NAMALWA (cell line): ENCODE results near the gene SPCS2.
A peak's percentile ranks its signal among the peaks of the same experiment; 100 is the strongest.

Experiments
- DNase-seq: peaks from one replicate; pipeline ENCODE4 v3.0.0-alpha.2; 2015; ENCODE audit warnings: low spot score

Gene SPCS2

DNA sequence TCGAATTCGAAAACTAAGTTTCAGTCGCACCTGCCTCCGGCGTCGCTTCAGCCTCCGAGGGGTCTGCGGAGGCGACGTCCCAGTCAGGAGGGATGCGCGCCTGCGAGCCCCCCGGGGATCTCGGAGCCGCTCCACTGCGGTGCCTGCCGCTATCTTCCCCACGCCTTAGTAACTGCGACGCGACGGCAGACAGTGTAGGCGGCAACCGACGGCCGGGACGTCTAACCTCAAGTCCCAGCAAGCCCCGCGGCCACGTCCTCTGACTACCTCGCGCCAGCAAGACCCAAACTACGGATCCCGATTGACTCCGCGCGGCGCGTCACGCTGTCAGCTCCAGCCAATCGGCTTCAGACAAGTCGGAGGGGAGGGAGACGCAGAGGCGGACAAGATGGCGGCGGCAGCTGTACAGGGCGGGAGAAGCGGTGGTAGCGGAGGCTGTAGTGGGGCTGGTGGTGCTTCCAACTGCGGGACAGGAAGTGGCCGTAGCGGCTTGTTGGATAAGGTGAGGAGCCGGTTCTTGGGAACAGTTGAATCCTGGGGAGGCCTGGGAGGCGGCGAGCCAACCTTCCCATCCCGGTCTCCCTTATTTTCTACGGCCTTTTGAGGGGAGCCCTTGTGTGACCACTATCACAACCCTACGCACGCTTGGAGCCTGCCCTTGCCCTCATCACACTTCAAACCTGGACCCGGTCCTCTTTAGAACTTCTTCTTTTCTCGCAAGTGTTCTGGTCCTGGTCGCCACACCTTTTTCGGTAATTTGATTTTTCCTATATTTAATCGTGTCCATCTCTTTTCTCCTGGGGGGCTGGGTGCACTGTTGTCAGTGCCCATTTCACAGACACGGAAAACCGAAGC, at the start of gene SPCS2, which contains the start of gene XRRA1:
Gene SPCS2 (plus strand): TSS at position 369 of the 855 bp plus-strand sequence. CDS start 20 bp downstream, at position 389.
Gene XRRA1 (minus strand): TSS at position 194 of the 855 bp plus-strand sequence. CDS start 8,213 bp downstream, outside the sequence.
- peak; percentile 99 for DNase-seq

DNA sequence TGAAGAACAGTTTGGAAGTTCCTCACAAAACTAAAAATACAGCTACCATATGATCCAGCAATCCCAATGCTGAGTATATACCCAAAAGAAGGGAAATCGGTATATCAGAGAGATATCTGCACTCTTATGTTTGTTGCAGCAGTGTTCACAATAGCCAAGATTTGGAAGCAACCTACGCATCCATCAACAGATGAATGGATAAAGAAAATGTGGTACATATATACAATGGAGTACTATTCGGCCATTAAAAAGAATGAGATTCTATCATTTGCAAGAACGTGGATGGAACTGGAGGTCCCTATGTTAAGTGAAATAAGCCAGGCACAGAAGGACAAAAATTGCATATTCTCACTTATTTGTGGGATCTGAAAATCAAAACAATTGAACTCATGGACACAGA, 46.7 kb upstream of the SPCS2 start:
- no peak for DNase-seq

DNA sequence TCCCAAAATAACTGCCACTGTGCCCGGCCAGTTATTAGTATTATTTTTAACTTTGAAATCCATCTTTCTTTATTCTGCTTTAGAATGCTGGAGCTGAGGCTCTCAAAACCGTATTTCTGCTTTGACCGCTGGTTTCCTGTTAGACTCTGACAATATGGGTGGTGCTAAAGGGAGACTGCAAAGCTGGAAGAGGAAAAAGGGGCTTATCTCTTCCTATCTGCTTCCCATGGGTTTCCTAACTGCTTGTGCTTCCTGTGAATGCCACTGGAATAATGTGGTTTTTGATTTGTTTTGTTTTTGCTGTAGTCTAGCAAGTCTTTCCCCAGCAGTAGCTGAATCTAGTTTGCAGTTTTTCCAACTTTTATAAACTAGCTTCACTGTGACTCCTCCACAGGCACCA, 43.7 kb upstream of the SPCS2 start:
- DNase-seq, result no peak

DNA sequence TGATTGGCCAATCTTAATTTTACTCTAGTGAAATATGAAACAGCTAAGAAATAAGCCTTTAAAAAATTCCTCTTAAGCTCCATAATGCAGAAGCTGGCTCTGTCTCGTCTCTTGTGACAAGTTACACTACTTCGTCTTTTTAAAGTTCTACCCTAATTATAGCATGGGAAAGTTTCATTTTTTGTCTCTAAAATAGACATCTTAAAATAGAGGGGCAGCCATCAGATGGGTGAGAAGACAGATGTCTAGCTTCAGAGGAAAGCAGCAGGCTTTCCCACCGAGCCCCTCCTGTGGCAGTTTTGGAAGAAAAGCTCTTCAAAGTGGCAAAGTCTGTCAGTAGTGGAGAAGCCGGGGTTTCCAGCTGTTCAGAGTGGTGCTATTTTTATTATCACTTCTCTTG, 39.7 kb upstream of the SPCS2 start:
- DNase-seq, result peak; percentile 21

DNA sequence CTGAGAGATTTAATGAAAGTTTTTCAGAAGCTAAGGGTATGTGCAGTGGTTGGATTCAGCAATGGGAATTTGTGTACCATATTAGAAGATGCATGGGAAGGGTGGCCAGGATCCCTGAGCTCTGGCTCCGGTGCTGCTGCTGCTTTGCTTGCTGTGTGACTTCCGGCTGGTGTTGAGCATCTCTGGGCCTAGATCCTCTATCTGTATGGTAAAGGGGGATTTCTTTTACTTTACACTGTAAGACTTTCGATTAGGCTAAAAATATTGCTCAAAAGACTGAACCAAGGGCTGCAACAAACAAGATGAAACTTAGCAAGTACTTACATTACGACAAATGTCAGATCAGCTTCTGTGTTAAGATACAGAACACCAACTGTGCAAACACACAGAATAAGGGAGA, 39.3 kb upstream of the SPCS2 start:
- no peak for DNase-seq

DNA sequence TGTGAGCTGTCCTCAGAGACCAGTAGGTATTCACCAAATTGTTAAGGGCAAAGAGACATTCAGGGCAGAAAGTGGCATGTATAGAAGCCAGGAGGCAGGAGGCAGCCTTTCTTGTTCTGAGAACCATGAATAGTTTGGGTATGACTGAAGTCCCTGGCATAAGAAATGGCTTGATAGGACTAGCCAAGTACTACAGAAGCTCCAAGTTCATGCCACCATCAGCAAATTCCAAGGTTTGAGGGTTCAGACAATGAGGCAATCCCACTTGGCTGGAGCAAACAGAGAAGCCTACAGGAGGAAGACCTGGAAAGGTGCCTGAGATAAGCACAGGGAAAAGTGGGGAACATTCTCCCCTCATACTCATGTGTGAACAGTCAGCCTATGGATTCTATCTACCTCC, 25.9 kb upstream of the SPCS2 start:
- DNase-seq, result no peak

DNA sequence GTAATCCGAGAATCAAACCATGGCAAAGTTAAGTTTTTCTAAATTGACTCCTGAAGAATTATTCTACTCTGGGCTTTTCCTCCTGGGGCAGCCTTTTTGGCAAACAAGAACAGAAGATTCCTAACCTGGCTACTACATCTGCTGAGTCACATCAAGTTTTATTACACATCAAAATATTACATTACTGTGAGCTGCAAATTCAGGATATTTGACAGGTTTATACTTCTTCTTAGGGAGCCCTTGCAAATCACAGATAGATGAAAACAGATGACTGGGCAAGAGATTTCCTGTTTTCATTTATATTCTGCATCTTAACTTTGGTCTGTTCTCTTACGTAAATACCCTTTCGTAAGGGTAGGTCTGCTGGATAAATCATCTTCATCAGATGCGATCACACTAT, 23.8 kb upstream of the SPCS2 start:
- DNase-seq, result no peak

DNA sequence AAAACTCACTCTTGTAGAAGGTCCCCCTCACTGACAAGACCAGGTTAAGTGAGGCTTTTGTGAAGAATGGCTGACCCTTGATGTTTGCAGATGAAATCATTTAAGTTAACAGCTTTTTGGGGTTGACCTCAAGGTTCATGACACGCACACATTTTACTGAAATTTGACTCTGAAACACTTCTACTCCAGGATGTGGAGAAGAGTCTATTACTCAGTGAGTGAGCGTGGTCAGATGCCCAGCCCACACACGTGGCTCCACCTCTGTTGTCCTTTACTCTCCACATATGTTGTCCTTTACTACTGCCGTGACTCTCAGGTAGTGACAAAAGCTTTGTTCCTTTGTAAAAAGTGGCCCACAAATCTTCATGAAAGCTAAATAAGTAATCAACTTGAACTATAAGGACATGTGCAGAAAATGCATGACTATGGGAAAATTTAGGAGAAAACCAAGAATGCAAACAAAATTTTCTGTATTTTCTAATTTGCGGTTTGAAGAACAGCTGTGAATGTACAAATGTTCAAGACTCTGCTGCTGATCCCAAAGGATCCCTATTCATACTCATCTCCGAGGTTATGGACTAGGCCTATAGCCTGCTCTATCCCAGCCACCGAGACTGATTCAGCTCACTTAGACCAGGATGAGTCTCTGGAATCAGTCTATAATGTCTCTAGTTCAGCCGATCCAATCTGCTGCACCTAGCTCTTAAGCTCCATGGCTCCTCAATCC, 22.6 kb upstream of the SPCS2 start:
- no peak for DNase-seq

DNA sequence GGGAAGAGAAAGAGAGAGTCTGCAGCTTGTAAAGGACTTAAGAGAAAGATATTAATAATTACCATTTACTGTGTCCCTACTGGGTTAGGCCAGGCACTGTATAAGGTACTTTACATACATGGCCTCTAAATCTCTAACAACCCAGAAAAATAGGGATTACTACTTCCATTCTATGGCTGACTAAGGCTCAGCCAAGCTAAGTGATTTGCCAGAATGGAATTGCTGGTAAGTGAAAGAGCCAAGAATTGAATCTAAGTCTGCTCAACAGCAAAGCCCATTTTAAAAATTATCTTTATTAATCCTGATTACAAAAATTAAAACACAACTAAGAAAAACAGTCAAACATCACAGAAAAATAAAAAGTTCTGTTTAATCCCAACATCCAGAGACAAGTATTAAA, 21.6 kb upstream of the SPCS2 start:
- DNase-seq, result no peak

DNA sequence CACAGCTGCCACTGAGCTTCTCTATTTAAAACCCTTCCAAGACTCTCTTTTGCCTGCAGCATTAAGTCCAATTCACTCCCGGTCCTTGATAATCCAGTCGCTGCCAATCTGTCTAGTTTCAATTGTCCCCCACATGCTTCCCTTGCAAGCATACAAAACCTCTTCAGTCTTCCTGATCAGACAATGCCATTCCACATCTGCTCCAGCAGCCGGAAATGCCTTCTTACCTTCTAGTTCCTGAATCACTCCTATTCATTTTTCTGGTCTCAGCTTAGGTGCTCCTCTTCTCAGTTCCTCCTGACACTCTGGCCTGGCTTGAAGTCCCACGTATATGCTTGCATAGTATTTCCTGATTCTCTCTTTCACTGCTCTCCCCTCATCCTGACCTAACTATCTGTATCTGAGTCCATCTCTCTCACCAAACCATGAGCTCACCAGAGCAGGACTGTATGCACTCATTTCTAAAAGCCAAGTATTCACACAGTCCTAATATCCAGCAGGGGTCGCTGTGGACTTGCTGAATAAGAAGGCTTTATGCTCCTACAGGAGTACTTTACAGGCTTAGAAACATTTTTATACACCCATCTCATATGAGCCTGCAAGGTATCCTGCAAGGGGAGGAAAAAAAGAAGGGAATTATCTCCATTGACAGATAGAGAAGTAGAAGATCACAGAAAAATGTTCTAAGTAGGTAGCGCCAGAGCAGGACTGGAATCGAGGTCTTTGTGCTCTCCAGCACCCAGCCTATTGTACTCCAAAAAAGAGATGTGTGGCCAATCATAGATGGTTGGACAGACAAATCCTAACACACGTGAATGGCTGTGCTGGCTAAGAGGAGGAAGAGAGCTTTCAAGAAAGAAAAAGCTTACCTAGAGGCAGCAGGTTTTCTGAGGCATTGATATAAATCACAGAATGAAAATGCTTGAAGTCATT, 19.4 kb upstream of the SPCS2 start:
- peak; percentile 92 for DNase-seq

DNA sequence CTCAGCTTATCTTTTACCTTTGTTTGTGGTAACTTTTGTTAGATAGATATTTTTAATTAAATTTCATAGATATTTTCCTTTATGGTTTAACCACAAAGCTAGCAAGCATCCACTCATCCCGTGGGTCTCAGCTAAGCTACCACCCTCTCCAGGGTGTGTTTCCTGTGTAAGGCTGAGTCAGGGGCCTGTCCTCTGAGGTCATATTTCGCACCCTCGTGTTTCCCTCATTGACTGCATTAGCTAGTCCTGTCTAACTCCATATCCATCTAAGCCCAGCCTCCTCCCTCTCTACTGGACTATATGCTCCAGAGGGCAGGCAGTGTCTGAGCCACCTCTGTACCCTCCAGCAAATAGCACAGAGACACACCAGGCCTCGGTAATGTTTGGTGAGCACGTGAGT, 16.9 kb upstream of the SPCS2 start:
- no peak for DNase-seq

DNA sequence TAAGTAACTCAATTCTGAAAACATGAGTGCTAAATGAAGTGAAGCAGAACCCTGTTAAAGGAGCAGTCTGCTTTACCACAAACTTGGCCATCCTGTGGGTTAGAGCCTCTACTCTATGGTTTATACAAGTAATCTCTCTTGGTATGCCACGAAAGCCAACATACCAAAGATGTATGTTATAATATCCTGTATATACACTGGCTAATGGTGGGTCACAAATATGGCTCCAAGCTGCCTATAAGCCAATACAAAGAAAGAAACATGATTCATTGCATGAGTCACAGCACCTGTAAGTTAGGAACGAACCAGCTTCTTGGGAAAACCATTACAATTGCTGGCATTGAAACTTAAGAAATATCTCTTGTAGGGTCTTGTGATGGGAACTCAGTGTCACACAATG, 16.3 kb upstream of the SPCS2 start:
- no peak for DNase-seq

DNA sequence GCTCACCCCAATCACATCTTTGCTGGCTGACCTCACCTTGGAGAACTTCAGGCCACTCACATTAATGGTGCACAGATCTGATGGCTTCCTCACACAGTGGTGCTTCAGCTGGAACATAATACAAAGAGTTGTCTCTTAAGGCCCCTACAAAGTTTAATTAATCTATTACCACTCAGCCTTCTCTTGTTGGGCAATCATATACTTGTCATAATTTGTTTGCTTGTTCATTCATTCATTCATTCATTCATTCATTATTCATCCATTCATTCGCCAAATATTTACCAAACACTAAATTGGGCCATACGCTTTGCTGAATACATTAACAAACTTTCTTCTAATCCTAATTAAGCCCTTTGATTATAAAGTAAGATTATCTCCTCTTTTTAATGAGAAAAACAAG, 15.3 kb upstream of the SPCS2 start:
- DNase-seq, result no peak

DNA sequence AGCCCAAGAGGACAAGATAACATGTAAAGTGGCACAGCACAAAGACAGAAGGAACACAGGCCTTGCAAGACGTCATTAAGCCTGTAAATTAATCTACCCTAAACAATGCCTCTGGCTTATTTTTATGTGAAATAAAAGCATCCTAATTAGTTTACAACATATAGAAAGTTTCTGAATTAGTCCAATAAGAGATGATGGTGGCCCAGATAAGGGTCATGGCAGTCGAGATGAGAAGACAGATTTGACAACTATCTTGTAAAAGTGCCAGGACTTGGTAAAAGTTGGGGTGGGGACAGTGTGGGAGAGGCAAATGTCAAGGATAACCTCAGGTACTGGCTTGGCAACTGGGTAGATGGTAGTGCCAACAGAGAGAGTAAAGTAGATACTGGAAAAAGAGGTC, 13.8 kb upstream of the SPCS2 start:
- no peak for DNase-seq

DNA sequence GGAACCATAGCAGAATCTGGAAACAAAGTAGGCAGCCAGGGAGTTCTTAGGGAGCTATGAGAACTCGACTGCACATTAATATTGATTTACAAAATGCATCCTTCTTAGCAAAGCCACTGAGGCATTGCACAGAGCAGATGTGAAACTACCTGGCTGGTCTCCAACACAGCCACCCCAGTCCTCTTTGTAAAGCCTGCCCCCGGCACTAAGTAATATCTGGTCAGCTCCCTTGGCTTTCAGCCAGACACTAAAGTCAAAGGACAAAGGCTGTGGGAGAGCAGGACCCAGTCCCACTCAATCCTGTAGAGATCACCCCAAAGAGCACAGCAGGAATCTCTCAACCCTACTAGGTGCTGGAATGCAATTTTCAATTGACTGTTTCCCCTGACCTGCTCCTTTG, 13.0 kb upstream of the SPCS2 start:
- no peak for DNase-seq

DNA sequence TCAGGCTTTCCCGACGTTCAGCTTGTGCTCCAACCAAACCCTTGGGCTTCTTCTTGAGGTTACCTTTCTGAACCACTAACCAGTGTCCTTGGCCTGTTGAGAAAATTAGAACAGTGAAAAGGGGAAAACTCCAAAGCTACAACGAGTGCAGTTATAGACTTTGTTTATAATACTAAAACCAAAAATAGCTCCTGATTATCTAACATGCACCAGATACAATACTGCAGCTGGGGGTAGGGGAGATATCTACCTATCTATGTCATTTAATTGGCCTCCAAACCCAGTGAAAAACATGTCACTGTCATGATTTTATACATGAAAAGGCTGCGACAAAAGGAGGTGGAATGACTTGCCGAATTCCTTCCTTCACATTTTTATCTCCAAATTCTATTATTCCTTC, 12.1 kb upstream of the SPCS2 start:
- DNase-seq, result no peak

DNA sequence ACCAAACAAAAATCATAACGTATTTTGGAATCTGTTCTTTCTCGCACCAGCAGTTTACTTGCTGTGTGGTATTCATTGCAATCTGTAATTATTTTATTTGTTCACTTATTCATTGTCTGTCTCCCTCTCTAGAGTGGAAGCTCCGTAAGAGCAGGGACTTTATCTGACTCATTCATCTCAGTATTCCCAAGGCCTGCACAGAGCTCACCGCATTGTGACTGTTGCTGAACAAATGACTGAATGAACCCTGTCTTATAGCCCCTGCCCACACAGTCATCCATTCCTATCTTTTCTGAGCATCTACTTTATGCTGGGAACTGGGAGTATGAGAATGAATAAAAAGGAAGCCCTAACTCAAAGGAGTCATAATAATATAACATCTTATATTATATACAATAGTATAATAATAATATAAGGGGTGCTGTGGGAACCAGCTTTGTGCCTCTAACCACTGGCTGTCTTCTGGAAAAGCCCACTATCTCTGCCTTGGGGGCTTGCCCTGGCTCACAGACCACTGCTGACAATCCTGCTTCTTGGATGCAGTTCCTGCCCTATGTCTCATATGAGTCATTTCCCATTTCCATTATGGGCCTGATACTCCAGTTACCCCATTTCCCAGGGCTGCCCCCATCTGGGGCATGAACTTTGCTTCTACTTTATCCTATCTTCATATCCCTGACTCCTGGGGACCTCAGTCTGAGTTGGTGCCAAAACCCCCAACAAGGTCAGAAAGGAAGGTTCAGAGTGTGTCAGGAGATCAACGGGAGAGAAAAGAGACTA, 11.2 kb upstream of the SPCS2 start:
- DNase-seq, result no peak

DNA sequence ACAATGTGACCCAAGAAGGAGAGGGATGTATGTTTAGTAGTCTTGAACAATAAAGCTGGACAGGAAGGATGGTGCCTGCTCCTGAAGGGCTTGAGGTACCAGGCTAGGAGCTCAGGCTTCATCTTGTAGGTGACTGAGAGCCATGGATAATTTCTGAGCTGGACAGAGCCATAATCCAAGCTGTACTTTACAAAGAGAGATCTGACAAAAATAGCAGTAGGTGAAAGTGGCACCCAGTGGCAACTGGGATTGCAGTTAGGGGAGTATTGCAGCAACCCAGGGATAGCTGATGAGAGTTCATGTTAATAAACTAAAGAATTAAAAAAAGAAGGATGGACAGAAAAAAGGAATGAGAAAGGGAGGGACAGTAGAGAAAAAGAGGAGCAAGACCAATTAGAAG, 7.6 kb upstream of the SPCS2 start:
- no peak for DNase-seq

DNA sequence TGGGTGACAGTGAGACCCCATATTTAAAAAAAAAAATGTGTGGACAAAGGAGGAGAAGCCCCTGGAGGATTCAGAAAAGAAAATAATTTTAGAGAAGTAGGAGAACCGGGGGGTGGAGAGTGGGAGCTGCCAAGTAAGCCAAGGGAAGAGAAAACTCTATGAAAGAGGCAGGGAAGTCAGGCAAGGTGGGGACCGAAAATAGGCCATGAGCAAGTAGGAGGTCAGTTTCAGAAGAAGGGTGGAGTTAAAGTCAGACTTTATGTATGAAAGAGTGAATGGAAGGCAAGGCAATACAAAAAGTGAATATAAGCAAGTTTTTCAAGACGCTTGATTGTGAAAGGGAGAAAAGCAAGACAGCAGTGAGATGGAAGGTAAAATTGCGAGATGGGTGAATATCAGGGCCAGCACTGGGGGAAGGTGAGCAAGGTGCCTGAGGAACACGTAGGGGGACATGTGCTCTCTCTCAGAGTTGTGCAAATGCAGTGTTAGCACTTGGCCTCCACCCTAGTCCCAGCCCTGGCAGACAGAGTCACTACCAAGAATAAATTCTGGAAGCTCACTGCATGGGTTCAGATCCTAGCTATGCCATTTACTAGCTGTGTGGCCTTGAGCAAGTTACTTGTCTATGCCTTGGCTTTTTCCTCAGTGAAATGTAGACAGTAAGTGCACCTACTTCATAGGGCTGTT, 6.8 kb upstream of the SPCS2 start:
- no peak for DNase-seq

DNA sequence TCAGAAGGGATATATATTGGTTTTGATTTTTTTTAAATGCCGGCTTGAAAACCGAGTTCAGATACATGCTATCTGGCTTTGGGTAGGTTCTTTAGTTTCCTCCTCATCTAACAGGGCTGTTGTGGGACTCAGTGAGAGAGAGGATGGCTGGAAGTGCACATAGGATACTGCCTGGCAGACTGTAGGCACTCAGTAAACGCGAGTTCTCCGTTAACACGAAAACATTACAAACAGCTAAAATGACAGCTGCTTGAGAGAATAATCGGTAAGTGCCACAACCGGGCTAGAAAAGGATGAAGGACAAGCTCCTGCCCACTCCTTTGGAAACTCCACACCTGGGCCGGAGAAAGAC, 544 bp upstream of the SPCS2 start:
- DNase-seq, result no peak

DNA sequence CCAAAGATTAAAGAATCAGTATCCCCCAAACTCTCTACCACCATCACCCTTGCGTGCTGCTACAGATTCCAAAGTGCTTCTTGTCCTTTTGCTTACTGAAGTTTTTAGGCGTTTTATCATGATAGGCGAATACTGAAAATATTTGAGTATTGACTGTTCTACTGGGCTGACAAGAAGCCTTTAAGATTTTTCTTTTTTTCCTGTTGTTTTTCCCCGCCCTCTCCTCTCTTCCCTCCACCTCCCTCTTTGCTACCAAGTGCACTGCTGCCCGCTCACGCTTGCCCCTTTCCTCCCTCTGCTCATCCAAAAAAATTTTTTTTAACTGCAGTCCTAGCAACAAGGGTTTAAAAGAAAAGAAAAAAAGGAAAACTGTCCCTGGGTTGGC, 679 bp downstream of the SPCS2 start:
- no peak for DNase-seq
